ENCODE results near the gene ZNF267. TPM values are rescaled to one million over a fixed set of nuclear protein-coding genes. Genes with fewer than 3 reads are reported as not detected.
A peak's percentile ranks its signal among the peaks of the same experiment; 100 is the strongest.
"Not testable (repeated sequence)": the region's sequence is repeated elsewhere in the genome, so short reads cannot be mapped to it uniquely, and the experiment has no call there.

ZNF267 gene
- total RNA-seq, 2 experiments from 2014 or later, result 67.7 to 70.2 TPM

- DNase-seq (no peak), ATAC-seq (peak; percentile 57)
- ChIA-PET POLR2A (interaction anchor here (0.6 to 1.1 kb wide), 3 partner anchors 15 to 224 kb away, joined by 3 to 7 read pairs (median 3); partner anchors contain the start of gene ZNF267), CTCF (no interaction called here)
- H3K4me1 Mint-ChIP-seq (ENCODE audit: low read depth), result peaks cover 79% of the 10 kb centered on the region
- no peak for TF ChIP-seq CTCF (IDR thresholded peaks at IDR 0.05)
- intact Hi-C loops (cut with micrococcal nuclease), result no loop called here
- H3K27me3 Mint-ChIP-seq, result no peaks in the 10 kb centered on the region
- peak overlapping the region; percentile 92 for H3K27ac Mint-ChIP-seq
- peaks cover 94% of the 10 kb centered on the region for H3K36me3 Mint-ChIP-seq (ENCODE audit: low read depth)
- peak overlapping the region; percentile 59 for H3K4me3 Mint-ChIP-seq
- H3K9me3 Mint-ChIP-seq, result peaks cover 32% of the 10 kb centered on the region
Observed at GRCh38 chr16:31888735-31889134, 15.1 kb downstream of the ZNF267 start.

GRCh38 chr16:31892111-31892510 lies 18.5 kb downstream of the ZNF267 start:
- DNase-seq; intact Hi-C loops (cut with micrococcal nuclease); H3K4me3 Mint-ChIP-seq; CTCF ChIA-PET; ATAC-seq; H3K27me3 Mint-ChIP-seq: not testable (repeated sequence)
- H3K36me3 Mint-ChIP-seq (ENCODE audit: low read depth), result peaks cover 97% of the 10 kb centered on the region
- peak overlapping the region; percentile 47 for H3K27ac Mint-ChIP-seq
- POLR2A ChIA-PET, result interaction anchor here (2.4 kb wide), 1 partner anchor 10 kb away, joined by 13 read pairs; no protein-coding TSS in a partner anchor
- peaks cover 56% of the 10 kb centered on the region for H3K9me3 Mint-ChIP-seq
- peaks cover 78% of the 10 kb centered on the region for H3K4me1 Mint-ChIP-seq (ENCODE audit: low read depth)

GRCh38 chr16:31893824-31894223 lies 20.2 kb downstream of the ZNF267 start:
- CTCF ChIA-PET, result interaction anchor here (1.2 kb wide), 2 partner anchors 21 to 203 kb away, joined by 3 read pairs; no protein-coding TSS in a partner anchor

GRCh38 chr16:31897283-31897682 lies 23.7 kb downstream of the ZNF267 start:
- ATAC-seq, result no peak
- intact Hi-C loops (cut with micrococcal nuclease), result no loop called here
- H3K9me3 Mint-ChIP-seq, result peaks cover 52% of the 10 kb centered on the region

More at GRCh38 chr16:31893824-31894223, 20.2 kb downstream of the ZNF267 start:
- Mint-ChIP-seq H3K4me3 (no peak overlapping the region), H3K27me3 (no peaks in the 10 kb centered on the region), H3K9me3 (peaks cover 62% of the 10 kb centered on the region), H3K4me1 (ENCODE audit: low read depth) (peaks cover 79% of the 10 kb centered on the region), H3K36me3 (ENCODE audit: low read depth) (peaks cover 98% of the 10 kb centered on the region), H3K27ac (peak overlapping the region; percentile 60)
- no peak for TF ChIP-seq CTCF (IDR thresholded peaks at IDR 0.05)
- ATAC-seq (no peak), DNase-seq (no peak)
- intact Hi-C loops (cut with micrococcal nuclease), result no loop called here
- POLR2A ChIA-PET, result interaction anchor here (1.1 to 2.4 kb wide), 6 partner anchors 9 to 18 kb away, joined by 3 to 13 read pairs (median 5); no protein-coding TSS in a partner anchor

GRCh38 chr16:31899505-31899904 lies 25.9 kb downstream of the ZNF267 start:
- intact Hi-C loops (cut with micrococcal nuclease), result no loop called here
- ChIA-PET CTCF (no interaction called here), POLR2A (no interaction called here)
- no peak for DNase-seq
- ATAC-seq, result peak; percentile 66
- H3K27me3 Mint-ChIP-seq, result no peaks in the 10 kb centered on the region
- H3K9me3 Mint-ChIP-seq, result peaks cover 55% of the 10 kb centered on the region
- peak overlapping the region; percentile 10 for H3K4me3 Mint-ChIP-seq
- peaks cover 87% of the 10 kb centered on the region for H3K36me3 Mint-ChIP-seq (ENCODE audit: low read depth)
- H3K4me1 Mint-ChIP-seq (ENCODE audit: low read depth), result peaks cover 57% of the 10 kb centered on the region
- TF ChIP-seq CTCF (IDR thresholded peaks at IDR 0.05), result no peak
- peak overlapping the region; percentile 94 for H3K27ac Mint-ChIP-seq

More at GRCh38 chr16:31897283-31897682, 23.7 kb downstream of the ZNF267 start:
- H3K4me3 Mint-ChIP-seq, result no peak overlapping the region
- no peak for DNase-seq
- H3K27me3 Mint-ChIP-seq, result no peaks in the 10 kb centered on the region
- peaks cover 88% of the 10 kb centered on the region for H3K36me3 Mint-ChIP-seq (ENCODE audit: low read depth)
- no peak for TF ChIP-seq CTCF (IDR thresholded peaks at IDR 0.05)
- ChIA-PET POLR2A (interaction anchor here (0.7 to 1.5 kb wide), 5 partner anchors 7 to 28 kb away, joined by 3 to 5 read pairs (median 3); partner anchors contain the start of gene ZNF267), CTCF (no interaction called here)
- H3K4me1 Mint-ChIP-seq (ENCODE audit: low read depth), result peaks cover 65% of the 10 kb centered on the region
- H3K27ac Mint-ChIP-seq, result no peak overlapping the region

GRCh38 chr16:31904571-31904970 lies 31.0 kb downstream of the ZNF267 start:
- H3K9me3 Mint-ChIP-seq, result peaks cover 53% of the 10 kb centered on the region
- intact Hi-C loops (cut with micrococcal nuclease); H3K4me3 Mint-ChIP-seq; ATAC-seq; DNase-seq; CTCF ChIA-PET; H3K27me3 Mint-ChIP-seq; POLR2A ChIA-PET: not testable (repeated sequence)
- peaks cover 86% of the 10 kb centered on the region for H3K36me3 Mint-ChIP-seq (ENCODE audit: low read depth)
- peak overlapping the region; percentile 55 for H3K27ac Mint-ChIP-seq
- peaks cover 41% of the 10 kb centered on the region for H3K4me1 Mint-ChIP-seq (ENCODE audit: low read depth)

Data from activated CD8-positive, alpha-beta T cell treated with anti-CD3 and anti-CD28 coated beads for 36 hours (primary cell).